ENCODE results near the gene ATAD3B. TPM values are rescaled to one million over a fixed set of nuclear protein-coding genes. Genes with fewer than 3 reads are reported as not detected.

ATAD3B gene
- total and polyA plus RNA-seq, 2 of the 13 experiments (the other 11 are each of a cell fraction or from before 2014, with no cell fraction given), result 9.6 to 31.1 TPM

- DNase-seq (ENCODE audit: low spot score) (no peak), ATAC-seq (no peak), FAIRE-seq (no peak)
- H3K9me3 ChIP-seq (ENCODE audit: low read length), result no peaks in the 10 kb centered on the region
- BruUV-seq (replicated peaks), result no TSS peak
- no peaks in the 10 kb centered on the region for H4K20me1 ChIP-seq (ENCODE audit: insufficient read depth, low read length)
- WGBS (ENCODE audit: low lambda C conversion rate), result 59% methylated on average over 4 of the region's 4 CpGs
- no peak for TF ChIP-seq ZNF704 (CRISPR knock-in tag; IDR thresholded peaks at IDR 0.05; ENCODE audit: borderline replicate concordance)
- no peak for TF ChIP-seq EEA1 (CRISPR knock-in tag; IDR thresholded peaks at IDR 0.05; ENCODE audit: borderline replicate concordance)
- no peak for TF ChIP-seq PCBP1 (IDR thresholded peaks at IDR 0.05; ENCODE audit: borderline replicate concordance, low read depth, low read length)
- TF ChIP-seq NFE2 (CRISPR knock-in tag; IDR thresholded peaks at IDR 0.05), result no peak
- TF ChIP-seq MEF2D (CRISPR knock-in tag; IDR thresholded peaks at IDR 0.05), result no peak
- no peak for TF ChIP-seq TFDP2 (CRISPR knock-in tag; IDR thresholded peaks at IDR 0.05)
- TF ChIP-seq RFX3 (CRISPR knock-in tag; IDR thresholded peaks at IDR 0.05), result no peak
- no peak for TF ChIP-seq FOXP4 (CRISPR knock-in tag; IDR thresholded peaks at IDR 0.05)
- no peak overlapping the region for H3K4me3 ChIP-seq (replicated peaks in 1 of 3; ENCODE audit: insufficient read depth in 1 of 3, low read depth in 2 of 3, low read length in 3 of 3)
- H3K9ac ChIP-seq (ENCODE audit: insufficient read depth, low read depth, low read length), result no peak overlapping the region
- no peak overlapping the region for H3K4me2 ChIP-seq (ENCODE audit: low read depth, low read length)
- H3K27ac ChIP-seq (ENCODE audit: extremely low read length, insufficient read depth, low read length), result no peak overlapping the region
- POLR2A ChIA-PET, result no interaction called here
- no peak overlapping the region for H2AFZ ChIP-seq (ENCODE audit: low read length)
- peaks cover 21% of the 10 kb centered on the region for H3K4me1 ChIP-seq (ENCODE audit: insufficient read depth, low read length)
- intact Hi-C loops (cut with micrococcal nuclease; ENCODE audit: unreplicated experiment) (no loop called here), in situ Hi-C loops (cut with HindIII; ENCODE audit: extremely low pct_ligation_motif_present, low pct_unique_long_range_greater_than_20kb) (no loop called here)
- no peaks in the 10 kb centered on the region for H3K36me3 ChIP-seq (replicated peaks in 1 of 2; ENCODE audit: control insufficient read depth in 1 of 2, insufficient read depth in 2 of 2, low read length in 2 of 2)
- no peaks in the 10 kb centered on the region for H3K27me3 ChIP-seq (ENCODE audit: control insufficient read depth in 1 of 2, insufficient read depth in 2 of 2, low read length in 2 of 2)
- CTCF ChIA-PET (ENCODE audit: low intra/inter-chr PET ratio, low total read pairs), result no interaction called here
- H3K79me2 ChIP-seq (ENCODE audit: insufficient read depth, low read length), result peaks cover 3% of the 10 kb centered on the region
Observed at GRCh38 chr1:1507305-1507704, 35.7 kb downstream of the ATAD3B start.
